ENCODE data around the gene TMEM121. TPM values are rescaled to one million over a fixed set of nuclear protein-coding genes. Genes with fewer than 3 reads are reported as not detected.

The TMEM121 gene
- total and polyA plus RNA-seq, 2 of the 8 experiments (the other 6 are each of a cell fraction or from before 2014, with no cell fraction given) = 1.9 TPM; not detected in 1

DNA sequence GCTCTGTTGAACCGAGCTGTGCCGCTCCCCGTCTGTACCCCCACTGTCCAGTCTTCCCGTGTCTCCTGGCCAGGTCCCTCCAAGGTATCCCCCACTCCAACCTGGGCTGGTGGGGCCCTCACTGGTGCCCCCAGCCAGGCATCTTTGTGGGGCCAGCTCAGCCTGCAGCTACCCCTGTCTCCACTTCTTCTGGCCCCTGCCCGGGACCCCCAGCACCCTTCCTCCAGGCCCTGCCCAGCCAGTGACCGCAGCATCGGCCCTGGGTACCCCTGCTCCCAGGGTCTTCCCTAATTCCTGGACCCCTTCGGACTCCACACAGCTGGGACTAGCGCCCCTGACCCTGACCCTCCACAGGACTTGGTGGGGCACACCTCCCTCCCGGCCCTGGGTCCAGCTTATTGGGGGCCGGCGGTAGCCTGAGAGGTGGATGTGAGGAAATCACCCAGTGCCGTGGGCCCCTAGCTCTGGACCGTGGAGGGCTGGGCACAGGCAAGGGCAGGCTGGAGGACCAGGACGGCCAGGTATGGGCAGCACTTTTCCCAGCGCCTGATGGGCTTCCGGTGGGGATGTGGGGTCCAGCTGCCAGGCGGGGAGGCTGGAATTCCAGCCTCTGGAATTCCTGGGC is 43.8 kb upstream of the TMEM121 start:
- Histone ChIP-seq H2BK20ac (ENCODE audit: low read length) (no peak overlapping the region), H3K23ac (ENCODE audit: insufficient read length) (no peak overlapping the region), H3K56ac (replicated peaks; ENCODE audit: insufficient read length, low read depth, low read length) (no peak overlapping the region), H2BK15ac (ENCODE audit: low read length) (no peak overlapping the region), H4K8ac (ENCODE audit: extremely low read depth, insufficient read depth, low read length) (peak overlapping the region; percentile 92; the same call in 1 of the 2 replicates), H3K18ac (ENCODE audit: extremely low read depth, low read length) (no peak overlapping the region), H4K91ac (replicated peaks; ENCODE audit: insufficient read length, low read length) (no peak overlapping the region), H4K5ac (ENCODE audit: insufficient read length, low read depth, low read length) (no peak overlapping the region), H3K27ac (ENCODE audit: low read depth, low read length) (no peak overlapping the region), H2BK5ac (ENCODE audit: low read depth, low read length) (no peak overlapping the region; the same call in 1 of the 2 replicates), H3K79me1 (ENCODE audit: low read depth, low read length) (no peaks in the 10 kb centered on the region), H3K36me3 (ENCODE audit: control insufficient read depth in 2 of 4, insufficient read depth in 4 of 4, low read length in 3 of 4) (peaks cover 0 to 3% (median 0%) of the 10 kb centered on the region in 4 experiments; a peak in 1 of 8 replicates), H2BK120ac (replicated peaks; ENCODE audit: low read depth, low read length) (no peak overlapping the region), H3K79me2 (ENCODE audit: control insufficient read depth in 1 of 2, insufficient read depth in 2 of 2, low read length in 2 of 2) (no peaks in the 10 kb centered on the region), H3K4me1 (replicated peaks in 1 of 4; ENCODE audit: control insufficient read depth in 3 of 4, insufficient read depth in 4 of 4, low read length in 3 of 4) (peaks cover 0 to 37% (median 21%) of the 10 kb centered on the region in 4 experiments; a peak in 5 of 7 replicates), H3K23me2 (ENCODE audit: low read depth, low read length) (peaks cover 4% of the 10 kb centered on the region; the same call in 1 of the 2 replicates), H3K9me3 (ENCODE audit: insufficient read depth in 2 of 2, low read depth in 1 of 2, low read length in 1 of 2) (no peaks in the 10 kb centered on the region), H2BK12ac (ENCODE audit: low read depth, low read length) (peak overlapping the region; percentile 80; the same call in 1 of the 2 replicates), H2AFZ (ENCODE audit: low read length) (no peak overlapping the region), H3K27me3 (replicated peaks in 1 of 4; ENCODE audit: control insufficient read depth in 3 of 4, extremely low read depth in 1 of 4, insufficient read depth in 3 of 4, low read length in 3 of 4) (peaks cover 56 to 99% (median 82%) of the 10 kb centered on the region in 4 experiments), H3K4ac (replicated peaks; ENCODE audit: insufficient read length, low read depth, low read length) (no peak overlapping the region), H3K9ac (replicated peaks in 1 of 4; ENCODE audit: extremely low read depth in 1 of 4, low read depth in 3 of 4, low read length in 3 of 4) (peak overlapping the region in 1 of 4 experiments; percentile 56; a peak in 2 of 7 replicates), H4K20me1 (replicated peaks in 1 of 2; ENCODE audit: control insufficient read depth in 1 of 2, insufficient read depth in 2 of 2, low read length in 2 of 2) (peaks cover 4 to 12% of the 10 kb centered on the region in 2 experiments), H3K4me3 (ENCODE audit: extremely low read depth in 1 of 4, insufficient read depth in 2 of 4, low read depth in 3 of 4, low read length in 4 of 4) (peak overlapping the region in 1 of 4 experiments; percentile 25; a peak in 1 of 8 replicates), H3K4me2 (ENCODE audit: insufficient read depth in 1 of 2, low read depth in 2 of 2, low read length in 2 of 2) (0 out of 4 replicates have a peak overlapping the region, but pooled peaks of 1 of the 2 experiments have one; percentile 21), H3K14ac (ENCODE audit: insufficient read length) (no peak overlapping the region), H2AK5ac (ENCODE audit: low read depth, low read length) (no peak overlapping the region)
- 84% methylated on average over 17 of the region's 18 CpGs; no CpG with 5 or more reads in 1 of the 2 experiments for WGBS, 2 experiments (ENCODE audit: extremely low coverage in 1 of 2, insufficient coverage in 1 of 2, insufficient read length in 1 of 2, insufficient replicate concordance in 2 of 2, low coverage in 1 of 2, low lambda C conversion rate in 2 of 2, missing lambda C conversion rate in 1 of 2)
- FAIRE-seq = no peak
- TF ChIP-seq TEAD4 (IDR thresholded peaks at IDR 0.05; ENCODE audit: low read depth, low read length) (0 out of 2 replicates have a peak, but pooled peaks have one; percentile 43), TAF1 (IDR thresholded peaks at IDR 0.05; ENCODE audit: low read depth, low read length) (no peak), SP4 (IDR thresholded peaks at IDR 0.05; ENCODE audit: low read length) (no peak)
- POLR2A ChIA-PET (ENCODE audit: partially characterized antibody) = interaction anchor here (0.5 to 1.6 kb wide), 5 partner anchors 9 to 322 kb away, joined by 3 to 4 read pairs (median 3); no protein-coding TSS in a partner anchor
- CTCF ChIA-PET (ENCODE audit: partially characterized antibody) = interaction anchor here (0.8 to 5.0 kb wide), 13 partner anchors 7 to 309 kb away, joined by 3 to 70 read pairs (median 4); no protein-coding TSS in a partner anchor
- no peak for DNase-seq (ENCODE audit: low read depth in 1 of 2, low spot score in 2 of 2)

All from H1 (cell line).